CD14-positive monocyte (primary cell): ENCODE results near the gene GAST. TPM values are rescaled to one million over a fixed set of nuclear protein-coding genes. Genes with fewer than 3 reads are reported as not detected.

ENCODE experiments used
- DNase-seq, 3 donors: peaks; one replicate each; pipeline ENCODE4 v3.0.0-alpha.2; 2011 to 2022
- H2AFZ ChIP-seq: 2 replicates; pipeline ENCODE4 v1.6.0; 2012; ENCODE audit warnings: mild to moderate bottlenecking, low read depth, low read length, inconsistent platforms; ENCODE audit not compliant: insufficient read depth, poor library complexity, severe bottlenecking
- H3K27ac ChIP-seq, 2 donors: 1 replicate in 1 of 2; 2 replicates in 1 of 2; pipeline ENCODE4 v1.5.1; 2012 to 2013; ENCODE audit warnings: low read length in 2 of 2, control low read depth in 1 of 2, inconsistent platforms in 1 of 2, low read depth in 1 of 2, mild to moderate bottlenecking in 1 of 2
- H3K27me3 ChIP-seq, 2 donors: one replicate each; pipeline versions ENCODE4 v1.6.0 to v1.6.1; 2011 to 2013; ENCODE audit warnings: low read length in 2 of 2; ENCODE audit not compliant: control insufficient read depth in 2 of 2, insufficient read depth in 2 of 2
- H3K36me3 ChIP-seq, 2 donors: replicated peaks in 1 of 2; 1 replicate in 1 of 2; 2 replicates in 1 of 2; pipeline versions ENCODE4 v1.5.1 to v1.6.1; 2012 to 2013; ENCODE audit warnings: low read length in 2 of 2, control low read depth in 1 of 2, inconsistent platforms in 1 of 2, mild to moderate bottlenecking in 1 of 2; ENCODE audit not compliant: insufficient read depth in 2 of 2, control insufficient read depth in 1 of 2
- H3K4me1 ChIP-seq, 2 donors: 1 replicate in 1 of 2; 2 replicates in 1 of 2; pipeline versions ENCODE4 v1.5.1 to v1.6.1; 2012 to 2013; ENCODE audit warnings: low read length in 2 of 2, control low read depth in 1 of 2, inconsistent platforms in 1 of 2, mild to moderate bottlenecking in 1 of 2, moderate library complexity in 1 of 2; ENCODE audit not compliant: insufficient read depth in 2 of 2, control insufficient read depth in 1 of 2
- H3K4me2 ChIP-seq: replicated peaks from 2 replicates; pipeline ENCODE3; 2012; ENCODE audit warnings: low read length, moderate library complexity, mild to moderate bottlenecking; ENCODE audit not compliant: poor library complexity, severe bottlenecking; ENCODE audit errors: extremely low read depth
- H3K4me3 ChIP-seq, 3 experiments: fragments of 200-600 bp in 1 of 3; sonication (generic) in 1 of 3; replicated peaks in 1 of 3; 1 replicate in 2 of 3; 2 replicates in 1 of 3; pipeline ENCODE4 v1.5.1; 2011 to 2013; ENCODE audit warnings: low read length in 3 of 3, mild to moderate bottlenecking in 3 of 3, control low read depth in 2 of 3, low read depth in 2 of 3, inconsistent platforms in 1 of 3, moderate library complexity in 1 of 3
- H3K79me2 ChIP-seq: 2 replicates; pipeline ENCODE4 v1.6.0; 2012; ENCODE audit warnings: mild to moderate bottlenecking, control low read depth, inconsistent platforms, low read length, moderate library complexity; ENCODE audit not compliant: insufficient read depth
- H3K9ac ChIP-seq: 2 replicates; pipeline ENCODE4 v1.6.0; 2017; ENCODE audit warnings: low read length, mild to moderate bottlenecking; ENCODE audit not compliant: insufficient read depth, poor library complexity, severe bottlenecking
- H3K9me3 ChIP-seq, 2 donors: replicated peaks in 1 of 2; 1 replicate in 1 of 2; 2 replicates in 1 of 2; pipeline versions ENCODE4 v1.5.1 to v1.6.1; 2012 to 2013; ENCODE audit warnings: low read length in 2 of 2, control low read depth in 1 of 2; ENCODE audit not compliant: control insufficient read depth in 1 of 2, insufficient read depth in 1 of 2
- H4K20me1 ChIP-seq: 2 replicates; pipeline ENCODE4 v1.6.0; 2012; ENCODE audit warnings: mild to moderate bottlenecking, low read length, control low read depth, moderate library complexity; ENCODE audit not compliant: insufficient read depth
- H3K27ac Mint-ChIP-seq, 7 donors: one replicate each; pipeline ENCODE4 v1.8.0; 2020; ENCODE audit warnings: mild to moderate bottlenecking in 7 of 7, mixed read lengths in 7 of 7, moderate library complexity in 6 of 7, inconsistent platforms in 2 of 7
- H3K27me3 Mint-ChIP-seq, 3 donors: one replicate each; pipeline ENCODE4 v1.8.0; 2021 to 2022; ENCODE audit warnings: low read depth in 3 of 3, mild to moderate bottlenecking in 3 of 3, mixed read lengths in 3 of 3, moderate library complexity in 3 of 3, inconsistent platforms in 1 of 3
- H3K36me3 Mint-ChIP-seq, 2 donors: one replicate each; pipeline ENCODE4 v1.8.0; 2020; ENCODE audit warnings: mixed read lengths in 2 of 2, inconsistent platforms in 1 of 2, mild to moderate bottlenecking in 1 of 2
- H3K4me1 Mint-ChIP-seq: one replicate; pipeline ENCODE4 v1.8.0; 2020; ENCODE audit warnings: mild to moderate bottlenecking, mixed read lengths
- H3K4me3 Mint-ChIP-seq, 2 donors: one replicate each; pipeline ENCODE4 v1.8.0; 2020; ENCODE audit warnings: mild to moderate bottlenecking in 2 of 2, mixed read lengths in 2 of 2, moderate library complexity in 1 of 2
- H3K9me3 Mint-ChIP-seq, 7 donors: one replicate each; pipeline ENCODE4 v1.8.0; 2020 to 2022; ENCODE audit warnings: mixed read lengths in 7 of 7, mild to moderate bottlenecking in 6 of 7, moderate library complexity in 6 of 7, inconsistent platforms in 2 of 7
- CTCF ChIP-seq: fragments of 200-600 bp; IDR thresholded peaks from one replicate; pipeline ENCODE4 v1.8.0; 2022; ENCODE audit warnings: antibody characterized with exemption, mild to moderate bottlenecking
- WGBS: methylation state at CpG from one replicate; pipeline ENCODE4 v1.1.5; 2013; ENCODE audit warnings: missing lambda C conversion rate; ENCODE audit not compliant: insufficient coverage; 5-methylcytosine and 5-hydroxymethylcytosine counted together
- intact Hi-C, 2 donors: fragments of 100-400 bp; cut with micrococcal nuclease; formaldehyde crosslinking; loops; one replicate each; pipeline versions ENCODE4 v1.15.0 to v1.15.1; 2023
- polyA plus RNA-seq, 3 donors: library from polyadenylated mRNA; depleted of rRNA in 1 of 3; unstranded in 2 of 3; stranded (reverse) in 1 of 3; fragments of 300-500 nt in 2 of 3; fragments of >200 nt in 1 of 3; fragmentation: Illumina TruSeq in 2 of 3; gene quantifications; 1 replicate in 2 of 3; 2 replicates in 1 of 3; pipeline ENCODE4 v1.2.3, GENCODE V29; 2012 to 2021

The GAST gene
- polyA plus RNA-seq, 3 donors: not detected

GRCh38 chr17:41734139-41734948 is 22.2 kb downstream of the GAST start, which contains the start of gene HAP1:
Gene HAP1, minus strand, starts transcription at chr17:41734643. Its CDS starts 9 bp downstream, at chr17:41734634.
- H3K27me3 Mint-ChIP-seq: peaks cover 63 to 83% (median 75%) of the 10 kb centered on the region in 3 donors
- intact Hi-C loops: no loop called here
- TF ChIP-seq CTCF: no peak

GRCh38 chr17:41734949-41735313 is 22.8 kb downstream of the GAST start:
- H3K4me3 Mint-ChIP-seq: peak overlapping the region in 1 of 2 donors; percentile 77

More at GRCh38 chr17:41734139-41734948, 22.2 kb downstream of the GAST start, which contains the start of gene HAP1:
- no peaks in the 10 kb centered on the region for H3K36me3 ChIP-seq
- no peak within 1 kb of the TSS for H3K27ac Mint-ChIP-seq
- no peak for DNase-seq
- no peaks in the 10 kb centered on the region for H4K20me1 ChIP-seq
- H3K4me2 ChIP-seq: peak within 1 kb of the TSS; percentile 27
- peaks cover 0 to 5% of the 10 kb centered on the region in 2 donors for H3K36me3 Mint-ChIP-seq
- peak within 1 kb of the TSS in 1 of 3 experiments; percentile 11 for H3K4me3 ChIP-seq
- peak within 1 kb of the TSS in 1 of 2 donors; percentile 89 for H3K4me3 Mint-ChIP-seq
- peaks cover 9% of the 10 kb centered on the region for H3K4me1 Mint-ChIP-seq
- H3K9me3 Mint-ChIP-seq: peaks cover 0 to 12% (median 2%) of the 10 kb centered on the region in 7 donors
- H3K9ac ChIP-seq: no peak within 1 kb of the TSS
- H3K27ac ChIP-seq: no peak within 1 kb of the TSS
- H2AFZ ChIP-seq: no peak within 1 kb of the TSS
- 2% methylated on average over 77 of the region's 77 CpGs for WGBS
- no peaks in the 10 kb centered on the region for H3K79me2 ChIP-seq
- no peaks in the 10 kb centered on the region for H3K9me3 ChIP-seq
- H3K27me3 ChIP-seq: peaks cover 27 to 64% of the 10 kb centered on the region in 2 donors
- H3K4me1 ChIP-seq: peaks cover 6 to 8% of the 10 kb centered on the region in 2 donors

More at GRCh38 chr17:41734949-41735313, 22.8 kb downstream of the GAST start:
- TF ChIP-seq CTCF: no peak
- Mint-ChIP-seq H3K4me1 (peaks cover 9% of the 10 kb centered on the region), H3K9me3 (peaks cover 0 to 12% (median 2%) of the 10 kb centered on the region in 7 donors), H3K36me3 (peaks cover 0 to 5% of the 10 kb centered on the region in 2 donors), H3K27ac (no peak overlapping the region), H3K27me3 (peaks cover 61 to 79% (median 74%) of the 10 kb centered on the region in 3 donors)
- H3K79me2 ChIP-seq: no peaks in the 10 kb centered on the region
- intact Hi-C loops: no loop called here
- H3K4me3 ChIP-seq: no peak overlapping the region
- H3K27me3 ChIP-seq: peaks cover 27 to 64% of the 10 kb centered on the region in 2 donors
- H3K9ac ChIP-seq: no peak overlapping the region
- peaks cover 6 to 8% of the 10 kb centered on the region in 2 donors for H3K4me1 ChIP-seq
- no peaks in the 10 kb centered on the region for H3K36me3 ChIP-seq
- peak overlapping the region; percentile 27 for H3K4me2 ChIP-seq
- no peak overlapping the region for H3K27ac ChIP-seq
- 6% methylated on average over 23 of the region's 23 CpGs for WGBS
- no peaks in the 10 kb centered on the region for H4K20me1 ChIP-seq
- DNase-seq: no peak
- H2AFZ ChIP-seq: no peak overlapping the region
- no peaks in the 10 kb centered on the region for H3K9me3 ChIP-seq
